ENCODE results near the gene PCCB.

Gene PCCB

DNA sequence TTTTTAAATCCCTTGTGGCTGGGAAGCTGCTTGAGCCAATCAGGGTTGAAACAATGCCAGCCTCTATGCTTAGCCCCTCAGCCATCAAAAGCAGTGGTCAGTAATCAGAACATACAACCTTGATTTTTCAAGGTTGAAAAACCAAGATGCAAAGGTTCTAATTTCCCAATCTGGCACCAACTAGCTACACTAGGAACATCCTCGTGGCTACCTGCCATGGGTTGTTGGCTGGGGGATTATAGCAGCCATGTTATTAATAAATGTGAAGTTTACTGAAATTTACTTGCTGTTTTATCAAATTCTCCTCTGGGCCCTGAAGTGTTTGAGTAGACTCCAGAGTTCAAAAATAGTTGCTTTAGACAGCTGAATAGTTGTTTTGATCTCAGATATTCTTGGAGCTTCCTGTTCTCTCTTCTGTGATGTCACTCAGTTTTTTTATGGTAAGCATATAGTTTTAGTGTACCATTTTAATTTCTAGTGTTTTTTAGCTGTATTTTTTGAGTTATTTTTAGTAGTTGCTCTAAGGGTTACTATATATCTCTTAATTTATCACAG is 31.9 kb downstream of the PCCB start:
- ATAC-seq: no peak
- no peak for TF ChIP-seq OSR1 (CRISPR knock-in tag; IDR thresholded peaks at IDR 0.05)
- no peak for TF ChIP-seq ZNF8 (CRISPR knock-in tag; IDR thresholded peaks at IDR 0.05)
- no peak for TF ChIP-seq CREB5 (CRISPR knock-in tag; IDR thresholded peaks at IDR 0.05; ENCODE audit: low read depth)
- no peak for TF ChIP-seq ZFP3 (CRISPR knock-in tag; IDR thresholded peaks at IDR 0.05)
- TF ChIP-seq, protein P1, sequence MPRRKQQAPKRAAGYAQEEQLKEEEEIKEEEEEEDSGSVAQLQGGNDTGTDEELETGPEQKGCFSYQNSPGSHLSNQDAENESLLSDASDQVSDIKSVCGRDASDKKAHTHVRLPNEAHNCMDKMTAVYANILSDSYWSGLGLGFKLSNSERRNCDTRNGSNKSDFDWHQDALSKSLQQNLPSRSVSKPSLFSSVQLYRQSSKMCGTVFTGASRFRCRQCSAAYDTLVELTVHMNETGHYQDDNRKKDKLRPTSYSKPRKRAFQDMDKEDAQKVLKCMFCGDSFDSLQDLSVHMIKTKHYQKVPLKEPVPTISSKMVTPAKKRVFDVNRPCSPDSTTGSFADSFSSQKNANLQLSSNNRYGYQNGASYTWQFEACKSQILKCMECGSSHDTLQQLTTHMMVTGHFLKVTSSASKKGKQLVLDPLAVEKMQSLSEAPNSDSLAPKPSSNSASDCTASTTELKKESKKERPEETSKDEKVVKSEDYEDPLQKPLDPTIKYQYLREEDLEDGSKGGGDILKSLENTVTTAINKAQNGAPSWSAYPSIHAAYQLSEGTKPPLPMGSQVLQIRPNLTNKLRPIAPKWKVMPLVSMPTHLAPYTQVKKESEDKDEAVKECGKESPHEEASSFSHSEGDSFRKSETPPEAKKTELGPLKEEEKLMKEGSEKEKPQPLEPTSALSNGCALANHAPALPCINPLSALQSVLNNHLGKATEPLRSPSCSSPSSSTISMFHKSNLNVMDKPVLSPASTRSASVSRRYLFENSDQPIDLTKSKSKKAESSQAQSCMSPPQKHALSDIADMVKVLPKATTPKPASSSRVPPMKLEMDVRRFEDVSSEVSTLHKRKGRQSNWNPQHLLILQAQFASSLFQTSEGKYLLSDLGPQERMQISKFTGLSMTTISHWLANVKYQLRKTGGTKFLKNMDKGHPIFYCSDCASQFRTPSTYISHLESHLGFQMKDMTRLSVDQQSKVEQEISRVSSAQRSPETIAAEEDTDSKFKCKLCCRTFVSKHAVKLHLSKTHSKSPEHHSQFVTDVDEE (CRISPR knock-in tag; IDR thresholded peaks at IDR 0.05): no peak
- no peak for TF ChIP-seq TOX (CRISPR knock-in tag; IDR thresholded peaks at IDR 0.05; ENCODE audit: borderline replicate concordance)
- TF ChIP-seq ZC3H10 (CRISPR knock-in tag; IDR thresholded peaks at IDR 0.05): no peak
- no peak for TF ChIP-seq PATZ1 (CRISPR knock-in tag; IDR thresholded peaks at IDR 0.05; ENCODE audit: borderline replicate concordance)
- TF ChIP-seq ZNF70 (CRISPR knock-in tag; IDR thresholded peaks at IDR 0.05): no peak
- TF ChIP-seq ZNF565 (CRISPR knock-in tag; conservative IDR thresholded peaks at IDR 0.05; ENCODE audit: low read depth): no peak

GRCh38 chr3:136283627-136284026 is 33.5 kb downstream of the PCCB start:
- no peak for ATAC-seq
- TF ChIP-seq POU6F1 (CRISPR knock-in tag; IDR thresholded peaks at IDR 0.05; ENCODE audit: borderline replicate concordance, low read depth): no peak
- TF ChIP-seq, protein P2, sequence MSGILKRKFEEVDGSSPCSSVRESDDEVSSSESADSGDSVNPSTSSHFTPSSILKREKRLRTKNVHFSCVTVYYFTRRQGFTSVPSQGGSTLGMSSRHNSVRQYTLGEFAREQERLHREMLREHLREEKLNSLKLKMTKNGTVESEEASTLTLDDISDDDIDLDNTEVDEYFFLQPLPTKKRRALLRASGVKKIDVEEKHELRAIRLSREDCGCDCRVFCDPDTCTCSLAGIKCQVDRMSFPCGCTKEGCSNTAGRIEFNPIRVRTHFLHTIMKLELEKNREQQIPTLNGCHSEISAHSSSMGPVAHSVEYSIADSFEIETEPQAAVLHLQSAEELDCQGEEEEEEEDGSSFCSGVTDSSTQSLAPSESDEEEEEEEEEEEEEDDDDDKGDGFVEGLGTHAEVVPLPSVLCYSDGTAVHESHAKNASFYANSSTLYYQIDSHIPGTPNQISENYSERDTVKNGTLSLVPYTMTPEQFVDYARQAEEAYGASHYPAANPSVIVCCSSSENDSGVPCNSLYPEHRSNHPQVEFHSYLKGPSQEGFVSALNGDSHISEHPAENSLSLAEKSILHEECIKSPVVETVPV (CRISPR knock-in tag; IDR thresholded peaks at IDR 0.05): no peak
- no peak for TF ChIP-seq ISL1 (CRISPR knock-in tag; IDR thresholded peaks at IDR 0.05)
- no peak for TF ChIP-seq ZFP30 (CRISPR knock-in tag; IDR thresholded peaks at IDR 0.05)
- TF ChIP-seq CSDC2 (CRISPR knock-in tag; IDR thresholded peaks at IDR 0.05): no peak
- TF ChIP-seq TCF4 (CRISPR knock-in tag; IDR thresholded peaks at IDR 0.05; ENCODE audit: borderline replicate concordance): no peak
- TF ChIP-seq CREB5 (CRISPR knock-in tag; IDR thresholded peaks at IDR 0.05; ENCODE audit: low read depth): no peak
- TF ChIP-seq ZC3H10 (CRISPR knock-in tag; IDR thresholded peaks at IDR 0.05): no peak
- no peak for TF ChIP-seq BACH2 (CRISPR knock-in tag; IDR thresholded peaks at IDR 0.05; ENCODE audit: borderline replicate concordance)
- TF ChIP-seq SNAI2 (CRISPR knock-in tag; IDR thresholded peaks at IDR 0.05): no peak
- no peak for TF ChIP-seq RARB (CRISPR knock-in tag; IDR thresholded peaks at IDR 0.05)
- TF ChIP-seq ZNF70 (CRISPR knock-in tag; IDR thresholded peaks at IDR 0.05): no peak
- TF ChIP-seq PATZ1 (CRISPR knock-in tag; IDR thresholded peaks at IDR 0.05; ENCODE audit: borderline replicate concordance): no peak
- TF ChIP-seq ESRRG (CRISPR knock-in tag; IDR thresholded peaks at IDR 0.05): no peak
- TF ChIP-seq ZNF8 (CRISPR knock-in tag; IDR thresholded peaks at IDR 0.05): no peak
- no peak for TF ChIP-seq TOX (CRISPR knock-in tag; IDR thresholded peaks at IDR 0.05; ENCODE audit: borderline replicate concordance)
- no peak for TF ChIP-seq ZNF565 (CRISPR knock-in tag; conservative IDR thresholded peaks at IDR 0.05; ENCODE audit: low read depth)
